ENCODE data around the gene ARPP21.

DNA sequence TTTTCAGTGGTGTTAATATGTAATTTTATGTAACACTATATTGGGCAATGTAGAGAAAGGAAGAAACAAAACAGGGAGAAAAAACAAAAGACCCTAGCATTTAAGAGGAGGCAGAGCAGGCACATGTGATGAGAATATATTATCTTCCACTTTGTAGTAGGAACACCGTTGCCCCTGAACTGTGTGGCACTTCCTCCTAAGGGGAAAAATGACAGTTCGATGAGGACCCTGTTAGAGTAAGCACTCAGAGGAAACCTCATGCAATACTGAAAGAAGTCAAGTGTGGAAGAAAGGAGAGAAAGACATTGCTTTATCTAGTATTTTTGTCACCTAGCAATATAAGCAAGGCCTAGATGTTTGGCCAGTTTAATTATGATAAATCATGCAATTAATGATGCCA, 32.2 kb downstream of the ARPP21 start:
- TF ChIP-seq, protein P1, sequence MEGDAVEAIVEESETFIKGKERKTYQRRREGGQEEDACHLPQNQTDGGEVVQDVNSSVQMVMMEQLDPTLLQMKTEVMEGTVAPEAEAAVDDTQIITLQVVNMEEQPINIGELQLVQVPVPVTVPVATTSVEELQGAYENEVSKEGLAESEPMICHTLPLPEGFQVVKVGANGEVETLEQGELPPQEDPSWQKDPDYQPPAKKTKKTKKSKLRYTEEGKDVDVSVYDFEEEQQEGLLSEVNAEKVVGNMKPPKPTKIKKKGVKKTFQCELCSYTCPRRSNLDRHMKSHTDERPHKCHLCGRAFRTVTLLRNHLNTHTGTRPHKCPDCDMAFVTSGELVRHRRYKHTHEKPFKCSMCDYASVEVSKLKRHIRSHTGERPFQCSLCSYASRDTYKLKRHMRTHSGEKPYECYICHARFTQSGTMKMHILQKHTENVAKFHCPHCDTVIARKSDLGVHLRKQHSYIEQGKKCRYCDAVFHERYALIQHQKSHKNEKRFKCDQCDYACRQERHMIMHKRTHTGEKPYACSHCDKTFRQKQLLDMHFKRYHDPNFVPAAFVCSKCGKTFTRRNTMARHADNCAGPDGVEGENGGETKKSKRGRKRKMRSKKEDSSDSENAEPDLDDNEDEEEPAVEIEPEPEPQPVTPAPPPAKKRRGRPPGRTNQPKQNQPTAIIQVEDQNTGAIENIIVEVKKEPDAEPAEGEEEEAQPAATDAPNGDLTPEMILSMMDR (IDR thresholded peaks at IDR 0.05; ENCODE audit: low read depth, low read length), result no peak
- no peak for TF ChIP-seq EZH2phosphoT487 (IDR thresholded peaks at IDR 0.05; ENCODE audit: low read depth)
